ENCODE data around the gene MYO9B.

Gene MYO9B

DNA sequence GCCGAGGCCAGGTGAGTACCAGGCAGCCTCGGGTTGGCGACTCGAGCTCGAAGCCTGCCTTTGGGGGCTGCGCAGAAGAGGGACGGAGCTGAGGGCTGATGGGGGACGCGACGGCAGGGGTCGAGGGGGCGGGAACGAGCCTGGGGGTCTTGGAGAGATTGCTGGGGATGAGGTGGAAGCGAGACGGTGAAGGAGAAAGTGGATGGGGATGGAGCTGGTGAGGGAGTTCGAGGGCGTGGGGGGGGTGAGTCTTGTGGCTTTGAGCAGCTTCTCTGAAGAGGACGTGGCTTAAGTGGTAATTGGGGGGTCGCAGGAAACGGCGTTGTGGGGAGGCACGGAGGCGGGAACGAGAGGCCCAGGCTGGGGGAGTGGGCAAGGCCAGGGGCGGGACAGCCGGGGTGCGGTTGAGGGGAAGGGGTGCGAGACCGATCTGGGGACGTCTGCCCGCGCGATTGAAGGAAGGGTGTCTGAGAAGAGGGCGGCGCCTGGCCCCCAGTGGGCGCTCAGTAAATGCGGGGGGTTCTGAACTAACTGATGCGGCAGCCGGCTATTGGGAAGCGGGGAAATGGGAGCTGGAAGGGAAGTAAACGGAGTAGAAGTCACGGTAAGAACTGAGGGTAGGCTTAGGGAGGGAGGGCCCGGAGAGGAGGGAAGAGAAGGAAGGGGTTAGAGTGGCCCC is 426 bp downstream of the MYO9B start:
- H3K27ac ChIP-seq = peak overlapping the region; percentile 77
- TF ChIP-seq, protein P1, sequence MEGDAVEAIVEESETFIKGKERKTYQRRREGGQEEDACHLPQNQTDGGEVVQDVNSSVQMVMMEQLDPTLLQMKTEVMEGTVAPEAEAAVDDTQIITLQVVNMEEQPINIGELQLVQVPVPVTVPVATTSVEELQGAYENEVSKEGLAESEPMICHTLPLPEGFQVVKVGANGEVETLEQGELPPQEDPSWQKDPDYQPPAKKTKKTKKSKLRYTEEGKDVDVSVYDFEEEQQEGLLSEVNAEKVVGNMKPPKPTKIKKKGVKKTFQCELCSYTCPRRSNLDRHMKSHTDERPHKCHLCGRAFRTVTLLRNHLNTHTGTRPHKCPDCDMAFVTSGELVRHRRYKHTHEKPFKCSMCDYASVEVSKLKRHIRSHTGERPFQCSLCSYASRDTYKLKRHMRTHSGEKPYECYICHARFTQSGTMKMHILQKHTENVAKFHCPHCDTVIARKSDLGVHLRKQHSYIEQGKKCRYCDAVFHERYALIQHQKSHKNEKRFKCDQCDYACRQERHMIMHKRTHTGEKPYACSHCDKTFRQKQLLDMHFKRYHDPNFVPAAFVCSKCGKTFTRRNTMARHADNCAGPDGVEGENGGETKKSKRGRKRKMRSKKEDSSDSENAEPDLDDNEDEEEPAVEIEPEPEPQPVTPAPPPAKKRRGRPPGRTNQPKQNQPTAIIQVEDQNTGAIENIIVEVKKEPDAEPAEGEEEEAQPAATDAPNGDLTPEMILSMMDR (conservative IDR thresholded peaks at IDR 0.05) = no peak

DNA sequence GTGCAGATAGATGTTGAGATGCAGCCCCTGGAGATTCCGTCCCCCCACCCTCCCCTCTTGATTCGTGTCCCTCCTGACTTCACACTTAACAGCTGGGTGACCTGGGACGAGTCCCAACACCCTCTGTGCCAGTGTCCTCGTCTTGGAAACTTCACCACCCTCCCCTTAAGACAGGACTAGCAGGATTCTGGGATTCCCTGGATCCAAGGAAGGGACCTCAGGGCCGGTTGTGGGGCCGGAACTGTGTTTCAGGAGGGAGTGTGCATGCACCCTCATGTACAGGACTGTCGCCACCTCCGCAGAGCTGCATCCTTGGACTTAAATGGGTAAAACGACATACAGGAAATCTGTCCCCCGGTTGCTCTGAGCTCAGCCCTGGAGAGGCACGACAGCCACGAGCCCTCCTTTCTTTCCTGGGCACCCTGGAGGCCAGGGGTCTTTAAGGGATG is 990 bp downstream of the MYO9B start:
- peak overlapping the region; percentile 77; the same call in 1 of the 2 replicates for H3K27ac ChIP-seq
- TF ChIP-seq, protein P1 (conservative IDR thresholded peaks at IDR 0.05) = no peak

DNA sequence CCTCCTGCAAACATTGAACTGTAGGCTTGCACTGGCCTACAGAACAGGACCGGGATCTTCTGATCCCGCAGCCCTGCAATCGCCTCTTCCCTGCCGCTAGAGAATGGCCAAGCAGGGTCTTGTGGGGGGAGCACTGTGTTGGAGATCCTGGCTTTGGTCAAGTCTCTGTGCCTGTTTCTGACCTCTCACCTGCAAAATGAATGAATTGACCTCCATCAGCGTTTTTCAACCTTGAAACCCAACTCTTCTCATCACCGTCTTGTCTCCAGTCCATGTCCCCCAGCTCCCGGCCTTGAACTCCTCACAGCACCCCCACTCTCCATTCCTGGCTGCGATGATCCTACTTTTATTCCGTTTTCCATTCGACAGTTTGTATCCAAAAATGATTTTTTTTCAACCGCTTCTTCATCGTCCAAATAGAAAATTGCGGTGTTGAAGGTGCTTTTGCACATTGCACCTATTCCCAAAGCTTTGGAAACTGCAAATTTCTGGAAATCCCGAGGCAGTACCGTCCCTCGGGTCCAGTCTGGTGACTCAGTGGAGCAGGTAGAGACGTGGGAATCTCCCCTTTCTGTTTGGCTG is 2.0 kb downstream of the MYO9B start:
- no peak overlapping the region for H3K27ac ChIP-seq
- TF ChIP-seq, protein P1 (conservative IDR thresholded peaks at IDR 0.05) = no peak

DNA sequence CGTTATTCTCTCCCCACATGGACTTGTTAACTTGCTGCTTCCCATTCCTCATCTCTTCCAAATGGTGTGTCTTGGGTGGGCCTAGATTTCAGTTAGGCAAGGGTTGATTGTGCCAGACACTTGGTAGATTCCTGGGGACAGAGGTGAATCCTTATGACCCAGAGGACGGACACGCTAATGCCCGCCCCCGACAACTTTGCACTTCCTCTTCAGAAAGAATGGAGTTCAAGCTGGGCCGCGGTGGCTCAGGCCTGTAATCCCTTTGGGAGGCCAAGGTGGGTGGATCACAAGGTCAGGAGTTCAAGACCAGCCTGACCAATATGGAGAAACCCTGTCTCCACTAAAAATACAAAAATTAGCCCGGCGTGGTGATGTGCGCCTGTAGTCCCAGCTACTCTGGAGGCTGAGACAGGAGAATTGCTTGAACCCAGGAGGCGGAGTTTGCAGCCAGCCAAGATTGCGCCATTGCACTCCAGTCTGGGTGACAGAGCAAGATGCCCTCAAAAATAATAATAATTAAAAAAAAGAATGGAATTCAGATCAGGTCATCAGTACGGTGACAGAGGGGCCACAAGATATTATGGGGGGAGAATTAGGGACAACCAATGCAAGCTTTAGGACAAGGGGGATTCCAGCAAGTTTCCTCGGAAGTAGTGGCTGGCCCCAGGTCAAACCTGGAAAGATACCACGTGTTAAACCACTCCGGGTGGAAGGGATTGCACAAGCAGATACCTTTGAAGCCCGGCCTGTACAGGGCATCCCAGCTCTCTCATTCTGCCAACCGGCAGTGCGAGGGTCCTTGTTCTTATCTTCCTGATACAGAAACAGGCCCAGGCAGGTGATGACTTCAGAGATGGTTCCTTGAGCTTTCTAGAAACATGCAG is 2.7 kb downstream of the MYO9B start:
- no peak overlapping the region for H3K27ac ChIP-seq
- TF ChIP-seq, protein P1 (conservative IDR thresholded peaks at IDR 0.05) = no peak

DNA sequence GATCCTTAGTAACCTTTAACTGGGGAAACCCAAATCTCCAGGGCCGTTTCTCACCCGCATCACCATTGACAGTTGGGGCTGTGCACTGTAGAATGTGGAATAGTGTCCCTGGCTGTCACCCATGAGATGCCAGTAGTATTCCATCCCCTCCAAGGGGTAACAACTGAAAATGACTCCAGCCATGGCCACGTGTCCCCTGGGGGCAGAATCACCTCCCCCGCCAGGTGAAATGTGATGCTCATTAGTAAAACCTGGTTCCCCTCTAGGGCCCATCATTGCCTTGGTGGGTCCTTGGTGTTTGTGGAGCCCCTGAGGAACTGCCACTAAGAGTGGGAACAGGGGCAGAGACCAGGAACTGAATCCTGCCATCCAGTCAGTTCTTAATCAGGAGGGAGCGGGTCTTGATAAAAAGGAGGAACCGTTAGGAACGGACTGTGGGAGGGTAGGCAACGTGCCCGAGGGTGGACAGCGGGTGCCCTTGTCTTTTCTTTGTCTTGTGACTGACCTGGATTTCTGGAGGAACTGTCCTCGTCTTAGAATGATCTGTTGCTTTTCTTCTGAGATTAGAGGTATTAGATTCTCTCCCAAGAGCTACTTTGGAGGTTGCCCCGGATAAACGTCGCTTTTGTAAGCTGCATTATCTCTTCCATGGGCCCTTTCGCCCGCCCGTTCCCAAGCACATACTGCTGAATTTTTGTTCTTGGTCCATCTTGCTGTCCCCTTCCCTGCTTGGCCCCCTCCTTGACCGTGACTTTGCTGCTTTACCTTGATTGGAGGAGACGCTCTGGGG is 3.5 kb downstream of the MYO9B start:
- H3K27ac ChIP-seq = no peak overlapping the region
- TF ChIP-seq, protein P1 (conservative IDR thresholded peaks at IDR 0.05) = no peak

DNA sequence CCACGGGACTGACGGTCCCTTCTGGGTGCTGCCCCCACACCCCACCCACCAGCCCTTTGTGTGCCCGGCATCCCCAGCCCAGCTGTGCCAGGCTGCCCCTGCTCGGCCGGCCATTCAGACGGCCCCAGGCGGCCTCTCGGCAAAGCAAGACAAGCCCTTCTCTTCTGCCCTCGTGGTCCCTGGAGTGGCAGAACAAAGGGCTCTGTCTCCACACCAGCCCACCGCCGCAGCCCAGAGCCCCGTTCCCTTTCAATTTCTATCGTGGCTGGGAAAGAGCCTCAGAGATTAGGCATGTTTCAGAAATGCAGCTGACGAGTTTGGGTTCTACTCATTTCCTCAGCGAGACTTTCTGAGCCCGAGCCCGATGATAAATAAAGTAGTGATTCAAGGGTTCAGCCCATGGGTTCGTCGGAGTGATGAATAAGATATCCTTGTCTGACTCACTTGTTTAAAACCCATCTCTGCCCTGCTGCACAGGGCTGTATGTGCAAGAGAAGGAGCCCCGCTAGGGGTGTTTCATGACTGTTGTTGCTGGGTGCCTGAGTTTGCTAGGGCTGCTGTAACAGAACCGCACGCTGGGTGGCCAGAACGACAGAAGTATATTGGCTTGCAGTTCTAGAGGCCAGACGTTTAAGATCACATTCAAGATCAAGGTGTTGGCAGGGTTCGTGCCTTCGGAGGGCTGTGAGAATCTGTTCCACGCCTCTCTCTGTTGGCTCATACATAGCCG is 4.3 kb downstream of the MYO9B start:
- no peak overlapping the region for H3K27ac ChIP-seq
- TF ChIP-seq, protein P1 (conservative IDR thresholded peaks at IDR 0.05) = no peak

Data from VCaP (cell line).